Panc1 (cell line): Measurements from ENCODE around the gene SSR3. TPM values are rescaled to one million over a fixed set of nuclear protein-coding genes. Genes with fewer than 3 reads are reported as not detected.

Experiments
- ATAC-seq: fragments of 200-7000 bp; cut with Tn5 transposase; 2 replicates; pipeline ENCODE4 v1.9.1; 2020; ENCODE audit warnings: mild to moderate bottlenecking, moderate library complexity
- BruUV-seq: library from RNA; stranded (reverse); fragments of 400-500 nt; replicated peaks from 2 replicates; lab custom pipeline; 2021; lab: Mats Ljungman, UMichigan
- CTCF ChIA-PET: fragments of 300-600 bp; sonication (Branson Sonifier 250); formaldehyde crosslinking; loops from one replicate; lab custom pipeline; 2022; ENCODE audit warnings: antibody characterized with exemption; lab: Charles Lee
- POLR2A ChIA-PET: fragments of 300-600 bp; sonication (Branson Sonifier 250); formaldehyde crosslinking; loops from one replicate; lab custom pipeline; 2022; ENCODE audit warnings: antibody characterized with exemption; lab: Charles Lee
- DNase-seq: peaks from one replicate; pipeline ENCODE4 v3.0.0-alpha.2; 2010; ENCODE audit warnings: low read depth, low spot score
- H3K27ac ChIP-seq: 2 replicates; pipeline ENCODE4 v1.5.1; 2011; ENCODE audit warnings: mild to moderate bottlenecking, low read length, inconsistent platforms
- H3K27me3 ChIP-seq: fragments of 200-500 bp; sonication (Bioruptor generic); 2 replicates; pipeline ENCODE4 v1.6.0; 2014; ENCODE audit warnings: low read length, inconsistent platforms; ENCODE audit not compliant: control insufficient read depth, insufficient read depth
- H3K36me3 ChIP-seq: fragments of 200-500 bp; sonication (Bioruptor generic); 2 replicates; pipeline ENCODE4 v1.5.1; 2014; ENCODE audit warnings: inconsistent platforms, mild to moderate bottlenecking, low read length, moderate library complexity; ENCODE audit not compliant: control insufficient read depth, insufficient read depth
- H3K4me1 ChIP-seq: 2 replicates; pipeline ENCODE4 v1.5.1; 2011; ENCODE audit warnings: inconsistent platforms, mild to moderate bottlenecking, low read length, moderate library complexity; ENCODE audit not compliant: control insufficient read depth, insufficient read depth
- H3K4me3 ChIP-seq, 2 experiments: 2 replicates each; pipeline ENCODE4 v1.5.1; 2011 to 2012; ENCODE audit warnings: low read depth in 2 of 2, low read length in 2 of 2, mild to moderate bottlenecking in 2 of 2, inconsistent platforms in 1 of 2, moderate library complexity in 1 of 2
- H3K9me3 ChIP-seq: fragments of 200-500 bp; sonication (Bioruptor generic); 2 replicates; pipeline ENCODE4 v1.5.1; 2014; ENCODE audit warnings: low read depth, mild to moderate bottlenecking, inconsistent platforms, low read length, moderate library complexity; ENCODE audit not compliant: control insufficient read depth, insufficient read depth
- CTCF ChIP-seq: fragments of 450-650 bp; IDR thresholded peaks from 2 replicates; pipeline ENCODE4 v1.5.1; 2017; ENCODE audit warnings: mild to moderate bottlenecking
- POLR2AphosphoS5 ChIP-seq: IDR thresholded peaks from 2 replicates; pipeline ENCODE4 v1.6.1; 2012; ENCODE audit warnings: mild to moderate bottlenecking, low read depth, low read length, moderate library complexity
- SIN3A ChIP-seq: IDR thresholded peaks from 2 replicates; pipeline ENCODE4 v1.6.1; 2012; ENCODE audit warnings: low read depth, mild to moderate bottlenecking, low read length, moderate library complexity, borderline replicate concordance; ENCODE audit not compliant: insufficient read depth
- TCF7L2 ChIP-seq: IDR thresholded peaks from 2 replicates; pipeline ENCODE4 v1.6.1; 2011; ENCODE audit warnings: mild to moderate bottlenecking, low read depth, low read length, inconsistent platforms
- in situ Hi-C: cut with HindIII; loops from 2 replicates; pipeline ENCODE4 v1.10.0; 2016; ENCODE audit warnings: low sequenced_read_pairs, low pct_unique_long_range_greater_than_20kb
- intact Hi-C: fragments of 100-400 bp; cut with micrococcal nuclease; formaldehyde crosslinking; loops from one replicate; pipeline ENCODE4 v1.10.0; 2022; ENCODE audit not compliant: unreplicated experiment
- total RNA-seq: library from RNA; stranded (reverse); gene quantifications from one replicate; pipeline ENCODE4 v1.2.1, GENCODE V29; 2021; ENCODE audit not compliant: unreplicated experiment
- TF ChIP-seq, protein P1 (sequence below), 2 experiments: IDR thresholded peaks; 2 replicates each; pipeline ENCODE4 v1.6.1; 2011 to 2012; ENCODE audit warnings: low read depth in 2 of 2, control low read depth in 1 of 2, low read length in 1 of 2, mild to moderate bottlenecking in 1 of 2, moderate library complexity in 1 of 2; ENCODE audit not compliant: insufficient read depth in 1 of 2

The SSR3 gene
- total RNA-seq, 1 experiment from 2014 or later: 154 TPM

DNA sequence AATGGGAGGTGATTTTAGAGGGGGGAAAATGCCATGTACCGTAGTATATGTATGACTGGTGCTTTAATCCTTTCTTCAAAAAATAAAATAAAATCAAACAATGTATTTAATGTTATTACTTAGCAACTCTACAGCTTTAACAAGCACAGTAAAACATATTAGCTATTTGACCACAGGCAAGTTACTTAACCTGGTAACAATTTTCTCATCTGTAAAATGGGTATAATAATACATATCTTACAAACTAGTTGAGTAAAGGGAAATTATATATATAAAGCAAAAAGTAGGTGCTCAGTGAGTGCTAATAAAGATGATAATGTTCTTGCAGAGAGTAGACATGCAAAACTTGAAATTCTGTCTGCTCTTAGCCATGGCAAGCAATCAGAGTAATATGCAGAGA lies 27.9 kb downstream of the SSR3 start:
- no peaks in the 10 kb centered on the region for H3K36me3 ChIP-seq
- in situ Hi-C loops: no loop called here

GRCh38 chr3:156525808-156526207 lies 29.1 kb downstream of the SSR3 start:
- Histone ChIP-seq H3K4me1 (no peaks in the 10 kb centered on the region), H3K36me3 (no peaks in the 10 kb centered on the region), H3K27ac (no peak overlapping the region), H3K4me3 (no peak overlapping the region), H3K9me3 (no peaks in the 10 kb centered on the region), H3K27me3 (no peaks in the 10 kb centered on the region; the same call in 1 of the 2 replicates)
- ChIA-PET CTCF (no interaction called here), POLR2A (no interaction called here)
- intact Hi-C loops: no loop called here
- ATAC-seq: no peak
- no peak for DNase-seq
- no TSS peak for BruUV-seq
- in situ Hi-C loops: no loop called here
- TF ChIP-seq SIN3A (no peak), TCF7L2 (no peak), CTCF (no peak), POLR2AphosphoS5 (no peak)
- TF ChIP-seq, protein P1, sequence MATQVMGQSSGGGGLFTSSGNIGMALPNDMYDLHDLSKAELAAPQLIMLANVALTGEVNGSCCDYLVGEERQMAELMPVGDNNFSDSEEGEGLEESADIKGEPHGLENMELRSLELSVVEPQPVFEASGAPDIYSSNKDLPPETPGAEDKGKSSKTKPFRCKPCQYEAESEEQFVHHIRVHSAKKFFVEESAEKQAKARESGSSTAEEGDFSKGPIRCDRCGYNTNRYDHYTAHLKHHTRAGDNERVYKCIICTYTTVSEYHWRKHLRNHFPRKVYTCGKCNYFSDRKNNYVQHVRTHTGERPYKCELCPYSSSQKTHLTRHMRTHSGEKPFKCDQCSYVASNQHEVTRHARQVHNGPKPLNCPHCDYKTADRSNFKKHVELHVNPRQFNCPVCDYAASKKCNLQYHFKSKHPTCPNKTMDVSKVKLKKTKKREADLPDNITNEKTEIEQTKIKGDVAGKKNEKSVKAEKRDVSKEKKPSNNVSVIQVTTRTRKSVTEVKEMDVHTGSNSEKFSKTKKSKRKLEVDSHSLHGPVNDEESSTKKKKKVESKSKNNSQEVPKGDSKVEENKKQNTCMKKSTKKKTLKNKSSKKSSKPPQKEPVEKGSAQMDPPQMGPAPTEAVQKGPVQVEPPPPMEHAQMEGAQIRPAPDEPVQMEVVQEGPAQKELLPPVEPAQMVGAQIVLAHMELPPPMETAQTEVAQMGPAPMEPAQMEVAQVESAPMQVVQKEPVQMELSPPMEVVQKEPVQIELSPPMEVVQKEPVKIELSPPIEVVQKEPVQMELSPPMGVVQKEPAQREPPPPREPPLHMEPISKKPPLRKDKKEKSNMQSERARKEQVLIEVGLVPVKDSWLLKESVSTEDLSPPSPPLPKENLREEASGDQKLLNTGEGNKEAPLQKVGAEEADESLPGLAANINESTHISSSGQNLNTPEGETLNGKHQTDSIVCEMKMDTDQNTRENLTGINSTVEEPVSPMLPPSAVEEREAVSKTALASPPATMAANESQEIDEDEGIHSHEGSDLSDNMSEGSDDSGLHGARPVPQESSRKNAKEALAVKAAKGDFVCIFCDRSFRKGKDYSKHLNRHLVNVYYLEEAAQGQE (IDR thresholded peaks at IDR 0.05; ENCODE audit: insufficient read depth in 1 of 2, low read depth in 2 of 2, low read length in 1 of 2): no peak

More for the DNA sequence above, 27.9 kb downstream of the SSR3 start:
- intact Hi-C loops: no loop called here
- H3K27ac ChIP-seq: no peak overlapping the region
- no peak overlapping the region for H3K4me3 ChIP-seq
- H3K27me3 ChIP-seq: no peaks in the 10 kb centered on the region; the same call in 1 of the 2 replicates
- ChIA-PET CTCF (no interaction called here), POLR2A (no interaction called here)
- H3K4me1 ChIP-seq: no peaks in the 10 kb centered on the region
- no peaks in the 10 kb centered on the region for H3K9me3 ChIP-seq
- ATAC-seq (no peak), DNase-seq (no peak)
- BruUV-seq: no TSS peak
- TF ChIP-seq, protein P1 (IDR thresholded peaks at IDR 0.05; ENCODE audit: insufficient read depth in 1 of 2, low read depth in 2 of 2, low read length in 1 of 2): no peak
- TF ChIP-seq CTCF (no peak), POLR2AphosphoS5 (no peak), TCF7L2 (no peak), SIN3A (no peak)
